Measurements from ENCODE around the gene TRPM3.

GRCh38 chr9:70540016-70540415 lies 581.4 kb downstream of the TRPM3 start:
- TF ChIP-seq CTCF (IDR thresholded peaks at IDR 0.05), result no peak
- no peak for TF ChIP-seq EP300 (IDR thresholded peaks at IDR 0.05)
- TF ChIP-seq POLR2A (IDR thresholded peaks at IDR 0.05), result no peak
